GM18870 (cell line): Measurements from ENCODE around the gene TEAD2.
"Not testable (repeated sequence)": the region's sequence is repeated elsewhere in the genome, so short reads cannot be mapped to it uniquely, and the experiment has no call there.

Experiments used
- ATAC-seq: cut with Tn5 transposase; IDR thresholded peaks from one replicate; pipeline ENCODE4 v1.9.1; 2021; ENCODE audit warnings: moderate library complexity; ENCODE audit not compliant: unreplicated experiment

Gene TEAD2

GRCh38 chr19:49333811-49334288 lies 28.4 kb downstream of the TEAD2 start:
- no peak for ATAC-seq

DNA sequence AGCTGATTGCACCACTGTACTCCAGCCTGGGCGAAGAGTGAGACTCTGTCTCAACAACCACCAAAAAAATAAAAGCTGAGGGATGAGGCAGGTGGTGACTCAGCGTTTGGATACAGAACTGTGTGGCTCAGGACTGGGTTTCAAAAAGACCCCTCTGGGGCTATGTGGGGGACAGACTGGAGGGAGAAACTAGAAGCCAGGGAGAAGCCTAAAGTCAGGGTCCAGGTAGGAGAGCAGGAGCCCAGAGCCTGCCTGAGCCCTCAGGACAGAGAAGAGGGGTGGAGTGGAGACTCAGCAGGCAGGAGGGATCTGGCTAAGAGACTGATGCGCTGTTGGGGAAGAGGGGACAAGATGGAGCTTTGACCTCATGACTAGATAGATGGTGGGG lies 28.8 kb downstream of the TEAD2 start:
- no peak for ATAC-seq

GRCh38 chr19:49332691-49333417 lies 29.4 kb downstream of the TEAD2 start:
- not testable (repeated sequence) for ATAC-seq

DNA sequence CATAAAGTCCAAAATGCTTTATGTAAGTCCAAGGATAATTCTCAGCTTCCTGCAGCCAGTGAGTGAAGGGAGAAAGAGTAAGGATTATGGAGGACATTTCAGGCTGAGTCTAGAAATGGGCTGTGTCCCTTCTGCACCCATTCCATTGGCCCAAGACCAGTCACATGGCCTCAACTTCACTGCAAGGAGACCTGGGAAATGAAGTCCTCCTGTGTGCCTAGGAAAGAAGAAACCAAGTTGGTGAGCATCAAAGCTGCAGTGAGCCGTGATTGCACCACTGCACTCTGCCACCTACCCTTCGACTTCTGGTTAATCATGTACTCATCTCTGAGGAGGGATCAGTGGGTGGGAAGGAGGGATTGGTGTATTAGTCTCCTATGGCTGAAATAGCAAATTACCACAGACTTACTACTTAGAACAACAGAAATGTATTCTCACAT lies 30.6 kb downstream of the TEAD2 start:
- ATAC-seq = peak; percentile 43

GRCh38 chr19:49331187-49331586 lies 31.0 kb downstream of the TEAD2 start:
- ATAC-seq = not testable (repeated sequence)

- no peak for ATAC-seq
These were observed 33.5 kb downstream of the TEAD2 start for GRCh38 chr19:49328741-49329140.

- ATAC-seq = no peak
These were observed 34.2 kb downstream of the TEAD2 start for GRCh38 chr19:49327878-49328544.

GRCh38 chr19:49326165-49326704 lies 36.0 kb downstream of the TEAD2 start:
- no peak for ATAC-seq

DNA sequence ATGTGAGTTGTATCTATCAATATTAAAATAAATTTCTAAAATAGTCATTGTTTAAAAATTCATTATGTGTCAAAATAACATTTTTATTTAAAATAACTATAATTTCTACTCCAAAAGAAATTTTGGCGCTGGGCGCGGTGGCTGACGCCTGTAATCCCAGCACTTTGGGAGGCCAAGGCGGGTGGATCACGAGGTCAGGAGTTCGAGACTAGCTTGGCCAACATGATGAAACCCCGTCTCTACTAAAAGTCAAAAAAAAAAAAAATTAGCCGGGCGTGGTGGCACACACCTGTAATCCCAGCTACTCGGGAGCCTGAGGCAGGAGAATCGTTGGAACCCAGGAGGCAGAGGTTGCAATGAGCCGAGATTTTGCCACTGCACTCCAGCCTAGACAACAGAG lies 36.5 kb downstream of the TEAD2 start:
- not testable (repeated sequence) for ATAC-seq

GRCh38 chr19:49324801-49325576 lies 37.2 kb downstream of the TEAD2 start, which contains the start of gene SLC6A16:
SLC6A16 (minus strand) TSS chr19:49325191; CDS start chr19:49311347, 13,844 bp downstream.
- ATAC-seq = no peak

GRCh38 chr19:49318296-49318695 lies 43.9 kb downstream of the TEAD2 start:
- ATAC-seq = no peak

DNA sequence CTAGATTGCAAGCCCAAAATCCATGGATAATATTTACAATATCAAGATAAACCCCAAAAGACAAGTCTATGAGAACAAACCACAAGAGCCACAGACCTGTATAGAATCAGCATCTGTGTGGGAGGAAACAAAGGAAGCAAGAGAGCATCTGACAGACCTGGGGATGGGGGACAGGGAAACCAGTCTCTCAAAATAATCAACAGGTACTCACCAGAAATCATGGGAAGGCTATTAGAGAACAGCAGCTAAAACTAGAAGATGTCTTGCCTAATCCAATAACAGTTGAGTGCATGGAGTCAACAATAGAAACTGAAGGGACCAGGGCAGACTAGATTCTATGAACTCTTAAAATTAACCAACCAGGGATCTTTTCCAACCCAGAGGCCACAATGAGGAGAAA lies 45.9 kb downstream of the TEAD2 start:
- ATAC-seq = no peak

DNA sequence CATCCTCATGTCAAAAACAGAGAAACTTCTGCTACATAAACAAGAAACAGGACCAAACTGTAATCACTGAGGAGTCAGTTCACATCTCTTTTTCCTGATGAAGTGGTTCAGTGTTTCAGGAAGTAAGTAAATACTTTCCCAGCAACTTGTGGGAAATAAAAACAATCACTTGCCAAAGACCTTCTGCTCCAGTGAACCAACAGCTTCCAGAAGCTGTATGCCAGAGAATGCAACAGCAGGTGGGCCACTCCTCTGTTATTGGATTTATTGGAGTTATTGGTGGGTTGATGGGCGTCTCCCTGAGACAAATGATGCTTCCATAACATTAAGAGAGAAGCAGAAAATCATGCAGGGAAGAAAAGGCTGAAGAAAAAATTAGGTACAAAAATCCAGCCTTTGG lies 47.1 kb downstream of the TEAD2 start:
- no peak for ATAC-seq

- ATAC-seq = no peak
These were observed 53.1 kb downstream of the TEAD2 start for GRCh38 chr19:49309087-49309486.

GRCh38 chr19:49306734-49307133 lies 55.5 kb downstream of the TEAD2 start:
- ATAC-seq = not testable (repeated sequence)

DNA sequence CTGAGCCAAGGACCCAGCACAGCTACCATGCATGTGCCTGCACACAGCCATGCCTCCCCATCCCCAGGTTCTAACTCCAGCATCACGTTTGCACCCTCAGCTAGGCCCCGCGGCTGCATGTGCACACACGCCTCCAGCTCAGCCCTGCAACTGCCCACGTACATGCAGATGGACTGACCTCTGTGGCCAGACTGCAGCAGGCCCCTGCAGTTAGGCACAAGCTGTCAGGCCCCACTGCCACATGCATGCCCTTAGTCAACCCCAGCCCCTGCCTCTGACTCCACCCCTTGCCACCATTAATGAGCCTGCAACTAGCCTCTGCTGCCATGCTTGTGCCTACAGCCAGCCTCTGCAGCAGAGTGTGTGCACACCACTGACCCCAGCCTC lies 60.4 kb downstream of the TEAD2 start:
- no peak for ATAC-seq

- no peak for ATAC-seq
These were observed 60.9 kb downstream of the TEAD2 start for GRCh38 chr19:49301165-49301865.

DNA sequence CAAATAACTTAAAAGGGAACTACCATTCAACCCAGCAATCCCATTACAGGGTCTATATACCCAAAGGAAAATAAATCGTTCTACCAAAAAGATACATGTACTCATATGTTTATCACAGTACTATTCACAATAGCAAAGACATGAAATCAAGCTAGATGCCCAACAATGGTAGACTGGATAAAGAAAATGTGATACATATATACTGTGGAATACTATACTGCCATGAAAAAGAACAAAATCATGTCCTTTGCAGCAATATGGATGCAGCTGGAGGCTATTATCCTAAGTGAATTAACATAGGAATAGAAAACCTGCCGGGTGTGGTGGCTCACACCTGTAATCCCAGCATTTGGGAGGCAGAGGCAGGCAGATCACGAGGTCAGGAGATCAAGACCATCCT lies 63.6 kb downstream of the TEAD2 start:
- not testable (repeated sequence) for ATAC-seq

- ATAC-seq = no peak
These were observed 64.8 kb downstream of the TEAD2 start for GRCh38 chr19:49297403-49297802.

DNA sequence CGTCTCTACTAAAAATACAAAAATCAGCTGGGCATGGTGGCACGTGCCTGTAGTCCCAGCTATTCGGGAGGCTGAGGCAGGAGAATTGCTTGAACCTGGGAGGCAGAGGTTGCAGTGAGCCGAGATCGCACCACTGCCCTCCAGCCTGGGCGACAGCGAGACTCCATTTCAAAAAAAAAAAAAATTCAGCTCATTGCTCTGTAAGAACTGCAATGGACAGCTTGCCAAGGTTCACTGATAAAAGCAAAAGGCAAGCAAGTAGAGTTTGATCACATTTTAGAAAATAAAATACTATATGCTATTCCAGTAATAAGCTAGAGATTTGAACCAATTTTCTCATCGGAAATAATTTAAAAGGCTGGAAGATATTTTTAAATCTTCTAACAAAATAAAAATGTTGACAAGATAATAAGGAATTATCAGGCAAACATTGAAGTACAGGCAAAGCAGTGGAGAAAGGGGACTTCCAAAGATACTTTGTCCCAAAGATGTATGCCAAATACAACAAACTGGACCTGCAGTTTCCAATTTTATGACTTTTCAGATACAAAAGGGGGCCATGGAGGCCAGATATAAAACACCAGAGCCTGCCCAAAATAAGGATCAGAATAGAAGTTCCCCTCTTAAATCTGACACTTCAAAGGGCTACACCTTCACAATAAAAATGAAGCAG lies 66.9 kb downstream of the TEAD2 start:
- ATAC-seq = no peak
